ENCODE measurements around the gene SPTBN5. TPM values are rescaled to one million over a fixed set of nuclear protein-coding genes. Genes with fewer than 3 reads are reported as not detected.

The SPTBN5 gene
- total RNA-seq, 1 donor from 2014 or later, result 2.1 TPM

- no peak for TF ChIP-seq CTCF (IDR thresholded peaks at IDR 0.05)
- intact Hi-C loops (cut with DNase I), result no loop called here
- no peak for DNase-seq
- Histone ChIP-seq H3K9me3 (no peaks in the 10 kb centered on the region), H3K4me1 (peaks cover 66% of the 10 kb centered on the region), H3K27me3 (ENCODE audit: low read depth) (no peaks in the 10 kb centered on the region), H3K4me3 (no peak overlapping the region), H3K36me3 (peaks cover 46% of the 10 kb centered on the region), H3K27ac (no peak overlapping the region)
- no peak for ATAC-seq
Observed at GRCh38 chr15:41914411-41914810, 20.6 kb upstream of the SPTBN5 start.

GRCh38 chr15:41913256-41913655 is 19.4 kb upstream of the SPTBN5 start:
- Histone ChIP-seq H3K4me1 (peaks cover 55% of the 10 kb centered on the region), H3K36me3 (peaks cover 46% of the 10 kb centered on the region)
- TF ChIP-seq CTCF (IDR thresholded peaks at IDR 0.05), result no peak

GRCh38 chr15:41911691-41912345 is 18.0 kb upstream of the SPTBN5 start:
- DNase-seq, result no peak

More at GRCh38 chr15:41913256-41913655, 19.4 kb upstream of the SPTBN5 start:
- no peaks in the 10 kb centered on the region for H3K9me3 ChIP-seq
- H3K4me3 ChIP-seq, result no peak overlapping the region
- DNase-seq (no peak), ATAC-seq (no peak)
- intact Hi-C loops (cut with DNase I), result no loop called here
- no peak overlapping the region for H3K27ac ChIP-seq
- H3K27me3 ChIP-seq (ENCODE audit: low read depth), result no peaks in the 10 kb centered on the region

GRCh38 chr15:41908736-41909461 is 15.0 kb upstream of the SPTBN5 start:
- Histone ChIP-seq H3K4me3 (no peak overlapping the region), H3K9me3 (no peaks in the 10 kb centered on the region), H3K36me3 (peaks cover 62% of the 10 kb centered on the region), H3K27ac (no peak overlapping the region), H3K27me3 (ENCODE audit: low read depth) (no peaks in the 10 kb centered on the region), H3K4me1 (peaks cover 28% of the 10 kb centered on the region)
- no peak for DNase-seq
- no peak for TF ChIP-seq CTCF (IDR thresholded peaks at IDR 0.05)
- intact Hi-C loops (cut with DNase I), result no loop called here
- no peak for ATAC-seq

More at GRCh38 chr15:41911691-41912345, 18.0 kb upstream of the SPTBN5 start:
- H3K9me3 ChIP-seq, result no peaks in the 10 kb centered on the region
- H3K36me3 ChIP-seq, result peaks cover 56% of the 10 kb centered on the region
- no peak overlapping the region for H3K4me3 ChIP-seq
- intact Hi-C loops (cut with DNase I), result no loop called here
- H3K27ac ChIP-seq, result no peak overlapping the region
- H3K27me3 ChIP-seq (ENCODE audit: low read depth), result no peaks in the 10 kb centered on the region
- no peak for TF ChIP-seq CTCF (IDR thresholded peaks at IDR 0.05)
- peaks cover 42% of the 10 kb centered on the region for H3K4me1 ChIP-seq
- ATAC-seq, result no peak

GRCh38 chr15:41907141-41907540 is 13.3 kb upstream of the SPTBN5 start:
- DNase-seq, result no peak
- no peaks in the 10 kb centered on the region for H3K9me3 ChIP-seq
- peaks cover 18% of the 10 kb centered on the region for H3K4me1 ChIP-seq
- H3K27ac ChIP-seq, result peak overlapping the region; percentile 18
- no peak overlapping the region for H3K4me3 ChIP-seq
- ATAC-seq, result peak in 1 of 2 donors; percentile 40
- peaks cover 57% of the 10 kb centered on the region for H3K36me3 ChIP-seq
- H3K27me3 ChIP-seq (ENCODE audit: low read depth), result no peaks in the 10 kb centered on the region
- TF ChIP-seq CTCF (IDR thresholded peaks at IDR 0.05), result no peak
- intact Hi-C loops (cut with DNase I), result no loop called here

All from lower lobe of right lung (tissue), 2 donors.